Astrocyte of the cerebellum (primary cell): ENCODE results near the gene NXPH2.

Experiments used
- DNase-seq: peaks from one replicate; pipeline ENCODE4 v3.0.0-alpha.2; 2011; ENCODE audit warnings: low read depth
- H3K4me3 ChIP-seq: 2 replicates; pipeline ENCODE4 v1.5.1; 2011; ENCODE audit warnings: mild to moderate bottlenecking, low read depth, low read length, moderate library complexity
- CTCF ChIP-seq: IDR thresholded peaks from 2 replicates; pipeline ENCODE4 v1.5.1; 2012; ENCODE audit warnings: low read length, low read depth, moderate library complexity, mild to moderate bottlenecking; ENCODE audit errors: missing control alignments
- in situ Hi-C: cut with HindIII; loops from 2 replicates; pipeline ENCODE4 v1.10.0; 2017; ENCODE audit warnings: low sequenced_read_pairs

The NXPH2 gene

GRCh38 chr2:138622613-138623012, 157.6 kb downstream of the NXPH2 start:
- in situ Hi-C loops: no loop called here
- no peak for TF ChIP-seq CTCF
- DNase-seq: no peak
- no peak overlapping the region for H3K4me3 ChIP-seq

GRCh38 chr2:138621139-138621538, 159.1 kb downstream of the NXPH2 start:
- no peak overlapping the region for H3K4me3 ChIP-seq
- no peak for TF ChIP-seq CTCF
- in situ Hi-C loops: no loop called here
- no peak for DNase-seq

- no peak for TF ChIP-seq CTCF
- H3K4me3 ChIP-seq: no peak overlapping the region
- in situ Hi-C loops: no loop called here
- DNase-seq: no peak
Measured at GRCh38 chr2:138620431-138620830, 159.8 kb downstream of the NXPH2 start.
